Activated CD8-positive, alpha-beta memory T cell treated with anti-CD3 and anti-CD28 coated beads, Interleukin-2, amount 10 ng/mL, durations not matched to agents 7 days and 5 days (primary cell): ENCODE data around the gene UEVLD. TPM values are rescaled to one million over a fixed set of nuclear protein-coding genes. Genes with fewer than 3 reads are reported as not detected.

ENCODE experiments used
- ATAC-seq: fragments of 150-1000 bp; cut with Tn5 transposase; one replicate; pipeline ENCODE4 v1.10.0; 2021; ENCODE audit warnings: moderate library complexity
- CTCF ChIA-PET: fragments of 350-600 bp; sonication (Branson Sonifier 250); formaldehyde crosslinking; loops from one replicate; lab custom pipeline; 2021; ENCODE audit warnings: antibody characterized with exemption; lab: Charles Lee
- DNase-seq: peaks from one replicate; pipeline ENCODE4 v3.0.0-alpha.2; 2020
- H3K27ac Mint-ChIP-seq: one replicate; pipeline ENCODE4 v1.8.0; 2021; ENCODE audit warnings: mild to moderate bottlenecking, mixed read lengths
- H3K27me3 Mint-ChIP-seq: one replicate; pipeline ENCODE4 v1.8.0; 2021; ENCODE audit warnings: mixed read lengths
- H3K36me3 Mint-ChIP-seq: one replicate; pipeline ENCODE4 v1.8.0; 2021; ENCODE audit warnings: mild to moderate bottlenecking, mixed read lengths
- H3K4me1 Mint-ChIP-seq: one replicate; pipeline ENCODE4 v1.8.0; 2021; ENCODE audit warnings: mixed read lengths
- H3K4me3 Mint-ChIP-seq: one replicate; pipeline ENCODE4 v1.8.0; 2021; ENCODE audit warnings: mild to moderate bottlenecking, moderate library complexity, mixed read lengths
- H3K9me3 Mint-ChIP-seq: one replicate; pipeline ENCODE4 v1.8.0; 2022; ENCODE audit warnings: low read depth, mixed read lengths
- total RNA-seq, 2 experiments: library from RNA; stranded (reverse); gene quantifications; one replicate each; pipeline ENCODE4 v1.2.3, GENCODE V29; 2021

Gene UEVLD
- total RNA-seq, 2 experiments from 2014 or later = 17.2 to 23.3 TPM

- CTCF ChIA-PET = interaction anchor here (0.7 to 4.5 kb wide), 4 partner anchors 11 to 280 kb away, joined by 3 to 25 read pairs (median 4); no protein-coding TSS in a partner anchor
- ATAC-seq = no peak
- peaks cover 33% of the 10 kb centered on the region for H3K4me1 Mint-ChIP-seq
- H3K27me3 Mint-ChIP-seq = peaks cover 3% of the 10 kb centered on the region
- H3K36me3 Mint-ChIP-seq = peaks cover 25% of the 10 kb centered on the region
- no peaks in the 10 kb centered on the region for H3K9me3 Mint-ChIP-seq
- H3K4me3 Mint-ChIP-seq = no peak overlapping the region
- DNase-seq = no peak
- H3K27ac Mint-ChIP-seq = no peak overlapping the region
Observed at GRCh38 chr11:18524248-18524647, 64.3 kb downstream of the UEVLD start.

- Mint-ChIP-seq H3K36me3 (peaks cover 24% of the 10 kb centered on the region), H3K4me1 (peaks cover 30% of the 10 kb centered on the region), H3K27me3 (peaks cover 3% of the 10 kb centered on the region), H3K4me3 (no peak overlapping the region), H3K27ac (no peak overlapping the region), H3K9me3 (no peaks in the 10 kb centered on the region)
- CTCF ChIA-PET = interaction anchor here (1.1 to 4.5 kb wide), 3 partner anchors 17 to 279 kb away, joined by 4 to 25 read pairs (median 5); no protein-coding TSS in a partner anchor
- ATAC-seq = no peak
- DNase-seq = no peak
Observed at GRCh38 chr11:18523084-18523483, 65.5 kb downstream of the UEVLD start.

- Mint-ChIP-seq H3K4me1 (peaks cover 24% of the 10 kb centered on the region), H3K4me3 (no peak overlapping the region), H3K36me3 (peaks cover 24% of the 10 kb centered on the region), H3K27me3 (peaks cover 3% of the 10 kb centered on the region), H3K27ac (no peak overlapping the region), H3K9me3 (no peaks in the 10 kb centered on the region)
- no peak for DNase-seq
- no peak for ATAC-seq
- CTCF ChIA-PET = interaction anchor here (1.1 to 4.5 kb wide), 3 partner anchors 18 to 279 kb away, joined by 4 to 25 read pairs (median 5); no protein-coding TSS in a partner anchor
Observed at GRCh38 chr11:18522388-18522787, 66.1 kb downstream of the UEVLD start.

- peaks cover 19% of the 10 kb centered on the region for H3K36me3 Mint-ChIP-seq
Observed at GRCh38 chr11:18521122-18521521, 67.4 kb downstream of the UEVLD start.

GRCh38 chr11:18502352-18502751, 86.2 kb downstream of the UEVLD start:
- no peak overlapping the region for H3K27ac Mint-ChIP-seq
- H3K4me3 Mint-ChIP-seq = no peak overlapping the region
- peaks cover 52% of the 10 kb centered on the region for H3K36me3 Mint-ChIP-seq
- no peak for ATAC-seq
- H3K27me3 Mint-ChIP-seq = no peaks in the 10 kb centered on the region
- H3K9me3 Mint-ChIP-seq = no peaks in the 10 kb centered on the region
- H3K4me1 Mint-ChIP-seq = no peaks in the 10 kb centered on the region
- CTCF ChIA-PET = no interaction called here
- no peak for DNase-seq

More at GRCh38 chr11:18521122-18521521, 67.4 kb downstream of the UEVLD start:
- H3K27ac Mint-ChIP-seq = no peak overlapping the region
- CTCF ChIA-PET = interaction anchor here (0.7 to 1.8 kb wide), 2 partner anchors 207 to 640 kb away, joined by 3 to 5 read pairs; no protein-coding TSS in a partner anchor
- H3K4me3 Mint-ChIP-seq = no peak overlapping the region
- ATAC-seq (no peak), DNase-seq (no peak)
- H3K9me3 Mint-ChIP-seq = no peaks in the 10 kb centered on the region
- H3K27me3 Mint-ChIP-seq = no peaks in the 10 kb centered on the region
- peaks cover 18% of the 10 kb centered on the region for H3K4me1 Mint-ChIP-seq

GRCh38 chr11:18501629-18502028, 86.9 kb downstream of the UEVLD start:
- CTCF ChIA-PET = no interaction called here
- ATAC-seq = no peak
- Mint-ChIP-seq H3K36me3 (peaks cover 52% of the 10 kb centered on the region), H3K4me3 (no peak overlapping the region), H3K9me3 (no peaks in the 10 kb centered on the region), H3K4me1 (no peaks in the 10 kb centered on the region), H3K27me3 (no peaks in the 10 kb centered on the region), H3K27ac (no peak overlapping the region)
- DNase-seq = no peak

- Mint-ChIP-seq H3K27ac (no peak overlapping the region), H3K36me3 (peaks cover 47% of the 10 kb centered on the region), H3K4me1 (no peaks in the 10 kb centered on the region), H3K9me3 (no peaks in the 10 kb centered on the region), H3K4me3 (no peak overlapping the region), H3K27me3 (no peaks in the 10 kb centered on the region)
- CTCF ChIA-PET = no interaction called here
- DNase-seq (no peak), ATAC-seq (no peak)
Observed at GRCh38 chr11:18498039-18498438, 90.5 kb downstream of the UEVLD start.

GRCh38 chr11:18495703-18496102, 92.8 kb downstream of the UEVLD start:
- H3K9me3 Mint-ChIP-seq = no peaks in the 10 kb centered on the region
- no peak overlapping the region for H3K27ac Mint-ChIP-seq
- CTCF ChIA-PET = interaction anchor here (1.8 kb wide), 1 partner anchor 8 kb away, joined by 6 read pairs; no protein-coding TSS in a partner anchor
- no peak for ATAC-seq
- peaks cover 31% of the 10 kb centered on the region for H3K36me3 Mint-ChIP-seq
- no peaks in the 10 kb centered on the region for H3K4me1 Mint-ChIP-seq
- no peaks in the 10 kb centered on the region for H3K27me3 Mint-ChIP-seq
- no peak for DNase-seq
- no peak overlapping the region for H3K4me3 Mint-ChIP-seq

GRCh38 chr11:18495271-18495670, 93.3 kb downstream of the UEVLD start:
- Mint-ChIP-seq H3K9me3 (no peaks in the 10 kb centered on the region), H3K4me3 (no peak overlapping the region), H3K36me3 (peaks cover 31% of the 10 kb centered on the region), H3K4me1 (no peaks in the 10 kb centered on the region), H3K27ac (no peak overlapping the region), H3K27me3 (no peaks in the 10 kb centered on the region)
- DNase-seq (no peak), ATAC-seq (no peak)
- CTCF ChIA-PET = interaction anchor here (1.8 kb wide), 1 partner anchor 8 kb away, joined by 6 read pairs; no protein-coding TSS in a partner anchor

GRCh38 chr11:18493310-18493709, 95.2 kb downstream of the UEVLD start:
- CTCF ChIA-PET = no interaction called here
- H3K27ac Mint-ChIP-seq = no peak overlapping the region
- no peaks in the 10 kb centered on the region for H3K27me3 Mint-ChIP-seq
- H3K4me1 Mint-ChIP-seq = no peaks in the 10 kb centered on the region
- no peak overlapping the region for H3K4me3 Mint-ChIP-seq
- ATAC-seq (no peak), DNase-seq (no peak)
- peaks cover 32% of the 10 kb centered on the region for H3K36me3 Mint-ChIP-seq
- no peaks in the 10 kb centered on the region for H3K9me3 Mint-ChIP-seq

- H3K27me3 Mint-ChIP-seq = no peaks in the 10 kb centered on the region
- ATAC-seq (no peak), DNase-seq (no peak)
- no peaks in the 10 kb centered on the region for H3K4me1 Mint-ChIP-seq
- CTCF ChIA-PET = no interaction called here
- no peaks in the 10 kb centered on the region for H3K9me3 Mint-ChIP-seq
- peaks cover 31% of the 10 kb centered on the region for H3K36me3 Mint-ChIP-seq
- H3K27ac Mint-ChIP-seq = no peak overlapping the region
- H3K4me3 Mint-ChIP-seq = no peak overlapping the region
Observed at GRCh38 chr11:18492888-18493287, 95.6 kb downstream of the UEVLD start.

- DNase-seq (no peak), ATAC-seq (no peak)
- peaks cover 29% of the 10 kb centered on the region for H3K36me3 Mint-ChIP-seq
- CTCF ChIA-PET = no interaction called here
- H3K27me3 Mint-ChIP-seq = no peaks in the 10 kb centered on the region
- no peak overlapping the region for H3K4me3 Mint-ChIP-seq
- no peaks in the 10 kb centered on the region for H3K4me1 Mint-ChIP-seq
- no peaks in the 10 kb centered on the region for H3K9me3 Mint-ChIP-seq
- no peak overlapping the region for H3K27ac Mint-ChIP-seq
Observed at GRCh38 chr11:18491924-18492323, 96.6 kb downstream of the UEVLD start.

- no peak for DNase-seq
- Mint-ChIP-seq H3K27ac (no peak overlapping the region), H3K9me3 (no peaks in the 10 kb centered on the region), H3K4me3 (no peak overlapping the region), H3K27me3 (no peaks in the 10 kb centered on the region), H3K4me1 (no peaks in the 10 kb centered on the region), H3K36me3 (peaks cover 26% of the 10 kb centered on the region)
- no peak for ATAC-seq
- CTCF ChIA-PET = no interaction called here
Observed at GRCh38 chr11:18490736-18491485, 97.6 kb downstream of the UEVLD start.

- no peak overlapping the region for H3K4me3 Mint-ChIP-seq
- ATAC-seq = no peak
- H3K9me3 Mint-ChIP-seq = no peaks in the 10 kb centered on the region
- no peak for DNase-seq
- H3K36me3 Mint-ChIP-seq = peaks cover 26% of the 10 kb centered on the region
- no peaks in the 10 kb centered on the region for H3K27me3 Mint-ChIP-seq
- H3K27ac Mint-ChIP-seq = no peak overlapping the region
- no peaks in the 10 kb centered on the region for H3K4me1 Mint-ChIP-seq
- CTCF ChIA-PET = no interaction called here
Observed at GRCh38 chr11:18490319-18490718, 98.2 kb downstream of the UEVLD start.
